Right lobe of liver (tissue), 4 donors: Measurements from ENCODE around the gene TRAPPC3.

Experiments used
- CTCF ChIP-seq, 4 donors: fragments of 200-600 bp in 3 of 4; fragments of 450-650 bp in 1 of 4; IDR thresholded peaks; one replicate each; pipeline versions ENCODE4 v1.5.1 to v1.8.0; 2016 to 2022; ENCODE audit warnings: antibody characterized with exemption in 4 of 4, mild to moderate bottlenecking in 2 of 4
- POLR2A ChIP-seq: fragments of 450-650 bp; IDR thresholded peaks from one replicate; pipeline ENCODE4 v1.6.1; 2017; ENCODE audit warnings: antibody characterized with exemption, mild to moderate bottlenecking
- donor health status: DM: no; HTN: no; CAD: no.
- donor health status: DM: no; HTN: no; CAD: no.
- donor health status: DM: no; HTN: yes; CAD: no.

- no peak for TF ChIP-seq CTCF (IDR thresholded peaks at IDR 0.05)
- TF ChIP-seq POLR2A = no peak
Measured at GRCh38 chr1:36096500-36097432, 52.5 kb downstream of the TRAPPC3 start.
